Uterus (tissue), 4 donors: Measurements from ENCODE around the gene PTPRM. TPM values are rescaled to one million over a fixed set of nuclear protein-coding genes. Genes with fewer than 3 reads are reported as not detected.

Experiments
- DNase-seq, 2 donors: peaks; one replicate each; pipeline ENCODE4 v3.0.0-alpha.2; 2019 to 2020
- H3K27ac ChIP-seq, 2 donors: fragments of 200-600 bp; sonication (generic); 1 replicate in 1 of 2; 2 replicates in 1 of 2; pipeline ENCODE4 v1.5.1; 2016 to 2018
- H3K27me3 ChIP-seq, 2 donors: fragments of 200-600 bp; sonication (generic); one replicate each; pipeline ENCODE4 v1.5.1; 2018 to 2019; ENCODE audit warnings: control low read depth in 1 of 2
- H3K36me3 ChIP-seq, 2 donors: fragments of 200-600 bp; sonication (generic); one replicate each; pipeline ENCODE4 v1.5.1; 2019; ENCODE audit warnings: control low read depth in 1 of 2
- H3K4me1 ChIP-seq, 2 donors: fragments of 200-600 bp; sonication (generic); one replicate each; pipeline ENCODE4 v1.5.1; 2018 to 2019; ENCODE audit warnings: control low read depth in 1 of 2
- H3K4me3 ChIP-seq, 2 donors: fragments of 200-600 bp; sonication (generic); 1 replicate in 1 of 2; 2 replicates in 1 of 2; pipeline ENCODE4 v1.5.1; 2018 to 2019; ENCODE audit warnings: mild to moderate bottlenecking in 1 of 2
- H3K9me3 ChIP-seq, 2 donors: fragments of 200-600 bp; sonication (generic); one replicate each; pipeline ENCODE4 v1.5.1; 2019; ENCODE audit warnings: control low read depth in 1 of 2
- CTCF ChIP-seq, 4 experiments: fragments of 200-600 bp in 2 of 4; fragments of 450-650 bp in 2 of 4; sonication (generic) in 2 of 4; IDR thresholded peaks; one replicate each; pipeline ENCODE4 v1.5.1; 2016 to 2019; ENCODE audit warnings: antibody characterized with exemption in 4 of 4, mild to moderate bottlenecking in 2 of 4, moderate library complexity in 1 of 4
- POLR2A ChIP-seq, 2 donors: fragments of 450-650 bp; IDR thresholded peaks; one replicate each; pipeline ENCODE4 v1.6.1; 2016; ENCODE audit warnings: antibody characterized with exemption in 2 of 2, mild to moderate bottlenecking in 1 of 2, moderate library complexity in 1 of 2
- intact Hi-C: fragments of 100-400 bp; cut with DNase I; formaldehyde crosslinking; loops from one replicate; pipeline ENCODE4 v1.15.1; 2023; ENCODE audit warnings: low total_unique reads
- total RNA-seq, 4 donors: library from RNA; depleted of rRNA in 3 of 4; stranded (reverse); fragments of >200 nt in 3 of 4; gene quantifications; one replicate each; pipeline versions ENCODE4 v1.1.0 to v1.2.4, GENCODE V29; 2014 to 2023
- donor health status: DM: yes; HTN: yes; CAD: no.

PTPRM gene
- total RNA-seq, 4 donors from 2014 or later, result 62.0 to 127 (median 85.7) TPM

DNA sequence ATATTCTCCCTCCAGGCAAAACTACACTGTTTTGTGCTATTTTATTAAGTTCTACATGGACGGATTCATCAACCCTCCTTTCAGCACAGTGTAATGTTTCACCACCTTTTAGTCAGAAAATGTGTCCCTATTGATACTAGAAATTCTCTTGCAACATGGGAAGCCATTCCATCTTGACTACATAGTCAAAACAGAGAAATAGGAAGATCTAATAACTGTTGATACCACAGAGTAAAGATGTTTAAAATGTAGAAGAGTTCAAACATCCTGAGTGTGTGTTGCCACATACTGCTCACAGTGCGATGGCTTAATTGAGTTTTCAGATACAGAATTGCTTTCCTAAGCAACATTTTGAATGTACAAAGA lies 549.9 kb downstream of the PTPRM start:
- H3K4me3 ChIP-seq, result no peak overlapping the region
- TF ChIP-seq CTCF (IDR thresholded peaks at IDR 0.05) (no peak), POLR2A (IDR thresholded peaks at IDR 0.05) (no peak)
- H3K4me1 ChIP-seq, result no peaks in the 10 kb centered on the region
- no peak for DNase-seq
- intact Hi-C loops, result no loop called here
- H3K36me3 ChIP-seq, result no peaks in the 10 kb centered on the region
- no peaks in the 10 kb centered on the region for H3K9me3 ChIP-seq
- no peaks in the 10 kb centered on the region for H3K27me3 ChIP-seq
- no peak overlapping the region for H3K27ac ChIP-seq

- intact Hi-C loops, result no loop called here
- Histone ChIP-seq H3K36me3 (no peaks in the 10 kb centered on the region), H3K27ac (no peak overlapping the region), H3K4me1 (no peaks in the 10 kb centered on the region), H3K4me3 (no peak overlapping the region), H3K27me3 (no peaks in the 10 kb centered on the region), H3K9me3 (no peaks in the 10 kb centered on the region)
- no peak for TF ChIP-seq POLR2A (IDR thresholded peaks at IDR 0.05)
- TF ChIP-seq CTCF (IDR thresholded peaks at IDR 0.05), result no peak
- DNase-seq, result no peak
Measured at GRCh38 chr18:8121101-8121500, 554.0 kb downstream of the PTPRM start.

- Histone ChIP-seq H3K36me3 (no peaks in the 10 kb centered on the region), H3K9me3 (no peaks in the 10 kb centered on the region), H3K27me3 (no peaks in the 10 kb centered on the region), H3K4me1 (no peaks in the 10 kb centered on the region), H3K27ac (peak overlapping the region in 1 of 2 donors; percentile 11), H3K4me3 (no peak overlapping the region)
- TF ChIP-seq CTCF (IDR thresholded peaks at IDR 0.05) (no peak), POLR2A (IDR thresholded peaks at IDR 0.05) (no peak)
- intact Hi-C loops, result no loop called here
- DNase-seq, result no peak
Measured at GRCh38 chr18:8121942-8122480, 554.9 kb downstream of the PTPRM start.

DNA sequence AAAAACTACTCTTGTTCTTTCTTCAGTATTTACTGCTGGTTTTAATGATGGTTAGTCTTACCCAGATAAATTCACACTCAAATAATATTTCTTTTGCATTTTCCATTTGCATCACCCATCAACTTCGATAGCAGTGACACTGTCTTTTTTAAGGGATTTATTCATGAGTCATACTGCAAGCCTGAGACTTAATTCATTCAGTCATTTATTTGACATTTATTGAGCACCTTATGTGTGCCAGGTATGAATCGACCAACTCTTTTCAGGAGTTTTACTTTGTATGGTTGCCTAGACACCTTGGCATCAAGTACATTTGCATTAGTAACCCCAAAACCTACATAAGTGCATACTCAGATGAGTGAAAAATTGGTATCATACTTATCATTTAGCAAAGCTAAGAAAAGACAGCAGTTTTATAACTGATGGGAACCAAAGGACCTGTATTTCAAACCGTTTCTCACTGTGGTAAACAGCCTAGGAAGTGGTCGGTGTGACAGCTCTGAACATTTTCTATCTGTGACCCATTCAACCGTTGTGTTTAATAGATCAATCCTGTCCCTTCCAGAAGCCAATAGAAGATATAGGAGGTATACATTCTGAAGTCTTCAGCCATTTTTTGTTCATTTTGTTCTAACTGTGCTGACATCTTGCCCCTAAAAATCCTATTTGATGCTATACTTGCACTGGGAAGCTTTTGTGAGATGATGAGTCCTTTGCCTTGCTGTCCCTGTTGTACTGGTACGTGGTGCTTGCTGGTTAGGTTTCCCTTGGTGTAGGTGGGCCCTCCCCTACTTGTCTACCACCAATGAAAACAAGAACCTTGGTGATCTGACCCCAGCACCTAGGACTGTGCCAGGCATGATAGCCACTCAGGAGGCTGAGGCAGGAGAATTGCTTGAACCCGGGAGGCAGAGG lies 557.4 kb downstream of the PTPRM start:
- Histone ChIP-seq H3K4me3 (no peak overlapping the region), H3K27ac (no peak overlapping the region), H3K4me1 (no peaks in the 10 kb centered on the region), H3K27me3 (no peaks in the 10 kb centered on the region), H3K36me3 (no peaks in the 10 kb centered on the region), H3K9me3 (no peaks in the 10 kb centered on the region)
- intact Hi-C loops, result no loop called here
- DNase-seq, result no peak
- TF ChIP-seq CTCF (IDR thresholded peaks at IDR 0.05), result no peak
- TF ChIP-seq POLR2A (IDR thresholded peaks at IDR 0.05), result no peak

GRCh38 chr18:8130096-8130495 lies 563.0 kb downstream of the PTPRM start:
- intact Hi-C loops, result no loop called here
- TF ChIP-seq CTCF (IDR thresholded peaks at IDR 0.05), result no peak
- TF ChIP-seq POLR2A (IDR thresholded peaks at IDR 0.05), result no peak

More at GRCh38 chr18:8130096-8130495, 563.0 kb downstream of the PTPRM start:
- H3K27me3 ChIP-seq, result no peaks in the 10 kb centered on the region
- no peak overlapping the region for H3K4me3 ChIP-seq
- no peak overlapping the region for H3K27ac ChIP-seq
- H3K4me1 ChIP-seq, result no peaks in the 10 kb centered on the region
- H3K36me3 ChIP-seq, result no peaks in the 10 kb centered on the region
- H3K9me3 ChIP-seq, result no peaks in the 10 kb centered on the region
- no peak for DNase-seq
